CD4-positive, alpha-beta T cell treated with Interferon alpha-2 for 1 hour (primary cell): ENCODE results near the gene CNTNAP2.

ENCODE experiments used
- DNase-seq, 2 donors: peaks; one replicate each; pipeline ENCODE4 v3.0.0-alpha.2; 2020 to 2022

Gene CNTNAP2

DNA sequence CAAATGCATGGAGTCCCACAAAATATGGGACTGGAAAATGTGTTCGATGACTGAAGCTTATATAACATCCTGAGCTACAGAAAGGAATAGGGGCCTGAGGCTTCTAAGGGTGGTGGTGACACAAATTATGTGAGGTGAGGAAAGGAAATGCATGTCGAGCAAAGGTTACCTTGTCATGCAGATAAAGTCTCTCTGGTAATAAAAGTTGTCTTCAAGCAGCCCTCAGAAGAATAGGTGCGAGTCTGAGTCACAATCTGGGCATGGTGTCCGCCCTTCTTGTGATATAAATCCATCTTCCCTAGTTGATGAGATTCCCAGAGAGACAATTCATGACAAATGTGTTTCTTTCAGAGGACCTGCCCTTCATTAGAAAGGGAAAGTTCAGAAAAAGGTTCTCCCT is 1488.7 kb downstream of the CNTNAP2 start:
- no peak for DNase-seq

DNA sequence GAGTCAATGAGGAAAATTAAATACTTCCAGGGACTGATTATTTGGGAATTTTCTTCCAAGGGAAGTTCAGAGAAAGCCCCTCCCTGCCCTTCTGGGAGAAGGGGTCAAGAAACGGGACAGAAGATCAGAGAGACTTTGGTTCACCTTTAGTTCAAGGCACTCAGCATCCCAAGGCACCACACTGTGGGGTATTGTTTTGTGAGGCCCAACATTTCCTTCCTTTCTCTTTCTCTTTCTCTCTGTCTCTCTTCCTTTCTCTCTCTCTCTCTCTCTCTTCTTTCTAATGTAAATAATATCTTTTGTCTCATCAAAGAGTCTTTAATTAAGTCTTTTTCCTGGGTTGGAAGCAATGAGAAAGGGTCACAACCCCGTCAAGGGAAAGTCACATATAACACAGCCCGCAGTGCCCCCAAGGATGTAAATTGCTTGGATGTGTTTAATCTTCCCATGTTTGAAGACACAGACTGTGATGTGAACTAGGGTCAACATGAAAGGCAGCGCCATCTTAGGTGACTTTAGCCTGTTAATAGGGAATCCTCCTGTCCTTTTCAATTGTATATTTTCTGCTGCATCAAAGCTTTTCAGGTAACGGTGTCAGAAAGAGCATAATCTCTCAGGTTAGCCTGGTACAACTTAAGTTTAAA is 1490.7 kb downstream of the CNTNAP2 start:
- no peak for DNase-seq

DNA sequence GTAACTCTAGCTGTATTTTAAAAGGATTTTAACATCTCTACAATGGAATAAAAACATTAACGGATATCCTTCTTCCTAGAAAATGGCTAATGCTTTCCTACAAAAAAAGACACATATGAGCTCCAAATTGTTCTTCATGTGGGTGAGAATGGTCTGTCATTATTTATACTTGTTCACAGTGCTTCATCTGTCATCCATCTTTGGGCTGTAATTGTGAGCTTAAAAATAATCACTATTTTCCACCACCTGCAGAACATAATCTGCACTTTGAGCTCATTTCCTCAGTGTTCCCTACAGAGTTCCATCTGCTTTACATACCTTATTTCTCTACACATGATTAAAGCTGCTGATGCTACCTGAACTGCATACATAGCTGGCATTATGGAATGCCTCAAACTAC is 1494.8 kb downstream of the CNTNAP2 start:
- DNase-seq: no peak

DNA sequence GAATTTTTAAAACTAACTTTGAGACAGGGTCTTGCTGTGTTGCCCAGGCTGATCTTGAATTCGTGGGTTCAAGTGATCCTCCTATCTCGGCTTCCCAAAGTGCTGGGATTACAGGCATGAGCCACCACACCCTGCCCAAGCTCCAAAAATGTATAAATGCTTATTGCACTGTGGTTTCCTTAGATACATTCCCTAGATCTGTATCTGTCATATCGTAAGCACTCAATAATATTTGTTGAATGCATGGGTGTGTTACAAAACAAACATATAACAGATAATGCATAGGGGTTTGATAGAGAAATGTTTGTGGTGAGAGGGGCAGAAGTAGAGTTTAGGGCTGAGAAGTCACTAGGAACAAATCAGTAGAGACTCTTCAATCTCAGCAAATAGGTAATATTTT is 1518.7 kb downstream of the CNTNAP2 start:
- DNase-seq: no peak

DNA sequence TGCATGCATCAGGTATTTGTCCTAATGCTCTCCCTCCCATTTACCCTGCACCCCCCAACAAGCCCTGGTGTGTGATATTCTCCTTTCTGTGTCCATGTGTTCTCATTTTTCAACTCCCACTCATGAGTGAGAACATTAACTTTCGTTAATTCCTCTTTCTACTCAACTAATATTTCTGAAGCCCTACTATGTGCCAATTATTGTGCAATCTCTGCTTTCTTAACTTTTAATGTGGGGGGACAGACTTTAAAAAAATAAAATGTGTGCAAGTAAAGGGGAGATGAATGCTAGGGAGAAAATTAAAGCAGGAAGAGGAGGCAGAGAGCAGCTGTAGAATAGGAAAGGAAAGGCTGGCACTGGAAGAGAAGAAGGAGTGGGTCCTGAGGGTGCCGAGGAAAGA is 1520.0 kb downstream of the CNTNAP2 start:
- DNase-seq: no peak

DNA sequence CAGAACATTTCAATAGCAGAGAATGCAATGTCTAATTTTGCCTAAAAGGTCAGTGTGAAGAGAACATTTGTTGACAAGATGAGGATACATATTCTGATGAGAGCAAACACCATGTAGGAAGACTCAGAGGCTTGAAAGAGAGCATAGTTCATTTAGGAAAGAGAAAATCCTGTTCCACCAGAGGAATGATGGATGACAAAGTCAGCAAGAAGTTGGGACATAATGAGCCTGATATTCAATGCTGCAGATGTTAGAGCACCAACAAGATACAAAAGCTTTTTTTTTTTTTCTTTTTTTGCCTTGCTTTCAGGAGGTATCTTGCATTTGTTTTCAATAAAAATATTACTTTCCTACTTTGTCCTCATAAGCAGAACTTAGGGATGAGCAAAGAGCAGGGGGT is 1522.0 kb downstream of the CNTNAP2 start:
- DNase-seq: no peak

DNA sequence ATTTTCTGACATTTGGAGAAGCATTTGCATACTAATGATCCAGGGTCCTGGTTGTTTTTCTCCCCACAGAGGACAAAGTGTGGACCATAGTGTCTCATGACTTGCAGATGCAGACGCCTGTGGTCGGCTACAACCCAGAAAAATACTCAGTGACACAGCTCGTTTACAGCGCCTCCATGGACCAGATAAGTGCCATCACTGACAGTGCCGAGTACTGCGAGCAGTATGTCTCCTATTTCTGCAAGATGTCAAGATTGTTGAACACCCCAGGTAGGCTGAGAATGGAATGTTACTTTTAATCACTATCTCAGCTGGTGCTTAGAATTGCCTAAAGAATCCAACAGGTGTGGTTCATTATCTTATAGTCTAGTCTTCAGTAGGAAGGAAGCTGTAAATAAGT is 1522.4 kb downstream of the CNTNAP2 start:
- DNase-seq: no peak

DNA sequence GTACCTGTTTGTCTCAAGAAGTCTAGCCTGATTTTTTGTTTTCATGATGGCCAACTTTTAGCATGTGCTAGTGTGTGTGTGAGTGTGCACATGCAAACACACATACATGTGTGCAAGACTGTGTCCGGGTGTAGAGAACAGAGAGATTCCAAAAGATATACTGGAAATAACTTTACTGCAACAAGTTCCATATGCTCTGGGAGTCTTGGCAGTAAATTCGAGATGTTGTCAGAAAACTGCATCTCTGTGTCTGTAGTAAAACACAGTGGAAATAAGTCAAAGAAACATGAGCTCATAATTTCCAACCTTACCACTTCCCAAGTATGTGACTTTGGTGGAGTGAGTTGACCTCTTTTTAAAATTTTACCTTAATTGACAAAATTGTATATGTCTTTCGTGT is 1523.2 kb downstream of the CNTNAP2 start:
- no peak for DNase-seq

DNA sequence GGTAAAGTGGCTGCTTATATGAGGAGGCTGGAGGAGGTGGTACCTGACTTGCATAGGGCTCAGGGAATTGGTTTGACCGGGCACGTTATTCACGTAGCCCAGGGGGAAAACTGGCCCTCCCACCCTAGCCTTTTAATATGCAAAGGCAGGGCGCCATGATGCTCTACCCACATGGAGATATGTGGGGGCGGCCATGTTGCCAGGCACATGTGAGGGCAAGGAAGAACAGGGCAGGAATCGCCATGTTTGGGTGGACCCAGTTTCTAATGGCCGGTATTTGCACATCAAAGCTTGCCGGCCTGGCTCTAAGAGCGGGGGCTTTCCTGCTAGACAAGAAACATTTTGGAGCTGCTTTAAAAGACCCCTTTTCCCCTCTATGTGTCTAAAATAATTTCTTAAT is 1524.2 kb downstream of the CNTNAP2 start:
- no peak for DNase-seq

DNA sequence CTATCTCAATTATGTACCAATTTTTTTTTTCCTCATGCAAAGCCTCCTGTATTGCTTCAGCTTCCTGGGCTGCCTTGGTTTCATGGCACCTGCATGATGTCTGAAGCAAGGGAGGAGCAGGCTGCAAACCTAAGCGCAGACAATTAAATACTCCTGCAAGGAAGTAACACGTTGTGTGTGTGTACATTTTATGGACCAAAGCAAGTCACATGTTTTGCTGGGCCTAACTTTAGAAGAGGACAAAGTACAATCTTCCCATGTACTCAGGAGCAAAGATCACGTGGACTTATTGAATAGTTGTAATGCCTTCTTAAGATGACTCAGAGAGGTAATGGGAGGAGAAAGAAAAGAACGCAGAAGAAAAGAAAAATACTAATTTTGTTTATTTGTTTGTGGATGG is 1530.0 kb downstream of the CNTNAP2 start:
- no peak for DNase-seq

DNA sequence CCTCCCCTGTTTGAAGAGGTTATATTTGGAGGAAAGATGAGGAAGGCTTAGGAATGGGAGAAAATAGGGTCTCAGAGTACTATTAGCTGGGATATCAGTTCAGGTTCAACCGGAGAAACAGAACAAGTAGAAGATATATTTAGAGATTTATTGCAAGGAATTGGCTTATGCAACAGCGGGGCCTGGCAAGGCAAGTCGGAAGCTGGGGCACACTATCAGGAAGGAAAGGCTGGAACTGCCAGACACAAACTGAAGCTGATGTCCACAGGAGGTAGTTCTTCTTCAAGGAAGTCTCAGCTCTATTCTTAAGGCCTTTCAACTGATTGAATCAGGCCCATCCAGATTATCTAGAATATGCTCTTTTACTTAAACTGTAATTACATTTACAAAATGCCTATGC is 1534.4 kb downstream of the CNTNAP2 start:
- no peak for DNase-seq

DNA sequence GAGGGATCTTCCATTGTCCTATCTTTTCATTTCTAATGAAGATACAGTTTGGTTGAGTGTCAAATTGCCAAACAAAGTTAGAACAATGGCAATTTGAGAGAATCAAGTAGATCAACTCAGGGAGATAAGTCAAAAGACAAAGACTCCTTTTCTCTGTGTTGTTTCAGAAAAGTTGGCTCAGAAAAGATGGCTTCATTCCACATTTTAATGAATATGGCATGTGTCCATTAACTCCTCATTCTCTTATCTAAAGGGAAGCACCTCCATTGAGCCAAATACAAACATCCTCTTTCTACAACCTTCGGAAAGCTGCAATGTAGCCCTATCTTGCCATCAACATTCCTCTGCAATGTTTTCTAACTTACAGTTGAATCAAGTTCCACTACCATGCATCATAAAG is 1535.0 kb downstream of the CNTNAP2 start:
- DNase-seq: no peak

DNA sequence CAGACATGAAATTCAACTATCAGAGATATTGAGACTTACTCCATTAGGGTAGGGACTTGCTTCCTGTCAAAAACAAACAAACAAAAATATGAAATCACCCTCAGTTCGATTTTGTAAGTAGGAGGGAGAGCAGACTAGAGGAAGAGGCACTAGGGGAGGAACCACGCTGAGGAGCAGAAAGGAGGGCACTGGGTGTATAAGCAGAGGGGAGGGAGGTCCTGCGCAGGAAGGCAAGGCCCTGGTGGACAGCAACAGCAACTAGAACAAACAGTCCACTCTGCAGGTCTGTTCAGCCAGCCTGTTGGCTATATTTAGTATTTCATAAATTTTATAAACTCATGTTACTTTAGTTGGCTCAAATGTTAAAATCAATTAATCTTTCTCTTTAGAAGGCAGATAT is 1536.9 kb downstream of the CNTNAP2 start:
- DNase-seq: no peak

DNA sequence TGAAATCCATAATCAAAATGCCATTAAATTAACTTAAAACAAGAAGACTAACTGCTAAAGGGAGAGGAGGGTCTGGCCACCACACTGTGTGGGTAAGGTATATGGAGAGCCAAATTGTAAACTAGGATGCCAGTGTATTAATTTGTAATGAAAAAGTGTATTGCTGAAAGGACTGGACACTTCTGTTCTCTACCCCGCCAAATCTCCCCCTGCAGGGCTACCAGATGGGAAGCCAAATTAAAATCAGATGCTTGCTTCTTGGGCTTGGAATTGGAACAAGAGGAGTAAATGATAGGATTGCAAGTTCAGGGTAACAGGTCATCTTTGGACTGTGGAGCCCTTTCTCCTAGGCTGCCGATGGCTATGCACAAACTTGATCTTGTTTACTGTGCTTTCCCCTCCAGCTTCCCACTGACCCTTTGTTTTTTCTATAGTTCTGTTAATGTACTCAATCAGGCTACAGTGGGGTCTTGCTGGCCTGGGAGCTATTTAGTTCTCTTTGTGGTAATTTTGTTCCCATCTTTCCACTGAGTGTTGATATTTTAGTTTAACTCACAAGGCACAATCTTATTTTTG is 1541.9 kb downstream of the CNTNAP2 start:
- no peak for DNase-seq

DNA sequence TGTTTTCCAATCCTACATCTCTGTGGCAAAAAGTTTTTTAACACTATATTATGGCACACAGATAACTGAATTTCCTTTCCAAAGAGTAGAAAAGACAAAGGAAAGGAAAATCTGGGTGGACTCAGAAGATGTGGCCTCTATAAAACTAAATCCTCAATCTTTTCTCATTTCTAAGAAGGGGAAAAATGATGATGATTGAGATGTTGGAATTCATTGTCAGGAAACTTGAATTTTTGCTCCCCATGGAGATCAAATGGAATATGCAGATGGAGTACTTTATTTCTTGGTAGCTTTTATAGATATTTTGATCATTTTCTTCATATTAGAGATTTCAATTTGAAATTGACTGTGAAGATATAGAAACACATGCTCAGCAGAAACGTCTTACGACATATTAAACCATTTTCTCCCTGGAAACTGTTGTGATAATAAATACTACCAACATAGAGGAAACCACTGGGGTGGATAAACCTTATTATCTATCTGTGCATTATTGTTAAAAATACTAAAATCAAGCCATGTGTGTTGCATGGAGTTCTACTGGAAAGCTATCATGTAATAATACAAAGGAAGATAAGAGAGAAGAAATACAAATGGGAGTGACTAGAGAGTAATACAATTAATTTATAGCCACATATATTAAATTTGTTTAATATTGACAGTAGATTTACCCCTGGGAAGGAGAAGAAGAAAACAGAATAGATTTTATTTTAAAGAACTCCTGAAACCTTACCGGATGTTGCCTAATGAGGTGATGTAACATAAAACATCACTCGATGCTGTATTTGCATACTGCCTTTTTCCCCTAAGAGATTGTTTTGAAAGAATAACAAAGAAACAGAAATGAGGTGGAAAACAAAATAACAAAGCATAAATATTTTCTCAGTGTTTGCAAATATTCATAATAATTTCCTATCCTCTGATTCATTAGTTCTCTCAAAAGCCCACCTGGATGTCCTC is 1542.7 kb downstream of the CNTNAP2 start:
- no peak for DNase-seq

DNA sequence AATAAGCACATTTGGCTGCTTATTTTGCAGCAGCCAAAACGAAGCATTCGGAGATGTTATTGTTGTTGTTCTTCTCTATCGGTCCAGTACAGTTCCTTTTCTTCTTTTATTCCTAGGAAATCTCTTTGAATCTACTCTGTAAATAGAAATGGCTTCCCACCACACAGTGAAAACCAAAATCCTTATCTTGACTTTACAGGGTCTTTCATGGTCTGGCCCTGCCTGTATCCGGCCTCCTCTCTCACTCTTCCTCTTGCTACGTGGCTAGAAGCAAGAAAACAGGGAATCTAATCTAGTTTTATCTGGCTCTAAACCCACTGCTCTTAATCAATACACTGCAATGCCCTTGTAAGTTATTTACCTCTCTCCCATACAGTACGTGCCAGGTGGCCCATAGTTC is 1547.9 kb downstream of the CNTNAP2 start:
- no peak for DNase-seq

DNA sequence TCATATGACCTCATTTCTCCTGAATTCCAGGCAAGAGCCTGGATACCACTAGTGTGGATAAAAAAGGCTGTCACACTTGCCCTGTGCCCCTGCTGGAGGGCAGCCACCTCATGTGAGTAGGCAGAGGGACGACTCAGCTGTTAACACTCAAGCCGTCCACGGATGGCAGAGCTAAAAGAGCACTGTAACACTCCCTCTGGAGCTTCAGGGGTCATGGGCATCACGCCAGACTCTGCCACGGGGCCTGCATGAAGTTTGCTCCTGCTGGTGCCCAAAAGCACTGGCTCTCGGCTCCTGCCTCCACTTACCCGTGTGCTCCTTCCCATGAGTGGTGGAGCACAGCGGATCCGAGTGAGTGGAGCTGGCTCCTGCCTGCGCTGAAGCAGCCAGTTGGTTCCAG is 1554.2 kb downstream of the CNTNAP2 start:
- no peak for DNase-seq

DNA sequence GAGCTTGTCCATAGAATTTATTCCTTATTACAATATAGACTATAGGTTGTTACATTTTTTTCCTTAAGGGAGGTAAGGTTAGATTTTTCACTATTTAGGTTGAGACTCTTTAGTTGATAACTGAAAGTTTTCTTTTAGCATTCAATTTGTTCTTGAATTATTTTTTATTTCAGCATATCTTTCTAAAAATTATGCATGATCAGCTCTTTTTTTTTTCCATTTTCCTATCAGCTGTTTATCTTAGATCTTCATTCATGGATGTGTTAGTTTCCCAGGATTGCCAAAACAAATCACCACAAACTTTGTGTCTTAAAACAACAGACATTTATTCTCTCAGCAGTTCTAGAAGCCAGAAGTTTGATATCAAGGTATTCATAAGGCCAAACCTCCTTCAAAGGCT is 1558.1 kb downstream of the CNTNAP2 start:
- DNase-seq: no peak

DNA sequence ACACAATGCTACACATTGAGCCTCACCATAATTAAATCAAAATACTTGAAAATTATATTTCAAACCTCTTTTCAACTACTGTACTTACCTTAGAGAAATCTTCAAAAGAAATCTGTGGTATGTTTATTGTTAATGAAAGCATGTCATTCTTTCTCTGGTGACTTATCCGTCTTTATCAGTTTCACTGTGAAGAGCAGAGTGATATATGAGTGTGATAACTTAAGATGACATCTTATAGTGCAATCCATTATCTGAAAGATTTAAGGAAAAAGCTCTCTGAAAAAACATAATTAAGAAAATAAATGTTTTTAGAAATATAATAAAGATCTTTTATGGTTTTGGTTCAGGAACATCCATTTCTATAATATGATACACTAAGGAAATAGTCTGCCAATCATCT is 1562.3 kb downstream of the CNTNAP2 start:
- DNase-seq: no peak

DNA sequence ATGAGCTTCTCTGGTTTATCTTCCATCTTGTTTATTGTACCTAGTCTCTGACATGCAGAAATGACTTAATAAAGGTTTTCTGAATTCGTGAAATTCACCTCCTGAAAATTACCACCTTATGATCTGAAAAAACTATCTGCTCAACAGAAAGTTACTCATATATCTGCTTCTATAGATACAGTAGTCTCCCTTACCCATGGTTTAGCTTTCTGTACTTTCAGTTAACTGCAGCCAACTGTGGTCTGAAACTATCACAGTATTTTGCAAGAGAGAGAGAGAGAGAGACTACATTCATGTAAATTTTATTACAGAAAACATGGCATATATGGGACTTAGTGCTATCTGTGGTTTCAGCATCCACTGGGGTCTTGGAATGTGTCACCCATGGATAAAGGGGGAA is 1564.9 kb downstream of the CNTNAP2 start:
- no peak for DNase-seq

DNA sequence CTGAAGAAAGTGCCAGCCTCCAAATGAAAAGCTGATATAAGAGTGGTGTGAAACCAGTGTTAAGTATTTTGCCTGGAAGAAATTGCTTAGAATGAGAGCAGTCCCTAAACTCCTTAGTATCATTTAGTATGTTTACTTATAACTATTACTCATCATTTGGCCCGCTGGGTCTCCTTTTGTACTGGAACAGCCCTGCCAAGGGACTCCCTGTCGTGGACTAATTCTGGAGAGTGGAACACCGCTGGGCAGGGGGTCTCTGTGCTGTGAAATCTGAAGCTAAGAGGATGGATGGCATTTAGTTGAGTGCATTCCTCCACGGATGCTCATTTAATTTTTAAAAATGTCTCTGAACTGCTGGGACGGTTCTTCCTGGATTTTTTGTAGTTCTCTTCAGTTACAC is 1584.1 kb downstream of the CNTNAP2 start:
- no peak for DNase-seq

DNA sequence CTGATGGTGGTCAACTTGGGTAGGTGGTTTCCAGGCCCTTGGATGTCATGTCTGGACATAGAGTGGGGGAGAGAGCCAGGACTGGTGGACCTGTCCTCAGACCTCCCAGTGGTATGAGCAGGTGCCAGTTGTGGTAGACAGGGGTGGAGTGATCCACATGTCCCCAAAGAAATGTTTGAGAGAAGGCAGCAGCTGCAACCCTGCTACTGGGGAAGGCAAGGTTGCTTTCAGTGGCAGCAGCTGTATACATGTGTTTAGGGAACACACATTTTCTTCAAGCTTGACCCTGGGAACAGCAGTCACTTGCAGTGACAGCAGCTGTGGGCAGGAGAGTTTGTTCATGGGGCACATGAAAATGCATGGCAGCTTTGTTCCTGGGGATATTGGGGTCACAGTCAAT is 1591.3 kb downstream of the CNTNAP2 start:
- no peak for DNase-seq

DNA sequence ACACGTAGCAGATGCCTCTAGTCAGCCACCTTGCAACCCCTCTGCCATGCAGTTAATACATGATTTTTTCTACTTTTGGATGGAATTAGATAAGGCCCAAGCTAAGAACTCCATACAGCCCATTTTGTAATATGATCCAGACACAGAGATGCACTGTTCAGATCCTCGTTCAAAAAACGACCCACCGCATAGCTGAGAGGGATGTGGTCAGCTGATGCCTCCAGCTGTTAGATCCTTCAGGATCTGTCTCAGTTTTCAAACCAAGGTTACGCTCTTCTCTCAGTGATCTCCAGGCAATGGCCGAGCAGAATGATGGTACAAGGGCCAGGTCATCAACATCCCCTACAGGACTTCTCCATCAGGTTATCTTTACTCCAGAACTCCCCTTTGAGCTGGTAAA is 1592.3 kb downstream of the CNTNAP2 start:
- no peak for DNase-seq

DNA sequence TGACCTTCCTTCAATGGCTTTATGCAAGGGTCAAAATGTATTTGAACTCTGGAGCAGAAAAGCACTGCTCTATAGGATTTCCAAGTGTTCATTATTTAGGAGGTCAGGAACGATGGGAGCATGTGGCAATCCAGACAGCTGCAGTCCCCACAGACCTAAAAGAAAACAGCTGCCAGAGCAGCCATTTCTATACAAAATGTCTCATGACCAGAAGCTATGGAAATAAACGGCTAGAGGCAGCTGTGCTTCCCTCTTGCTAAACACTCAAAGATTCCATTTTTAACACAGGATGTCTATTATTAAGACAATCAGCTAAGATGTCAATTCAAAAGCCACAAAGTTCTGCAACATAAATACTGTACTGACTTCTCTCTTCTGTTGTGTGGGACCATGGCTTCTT is 1594.8 kb downstream of the CNTNAP2 start:
- no peak for DNase-seq
